Spleen (tissue), 11 donors: Measurements from ENCODE around the gene TANC1. TPM values are rescaled to one million over a fixed set of nuclear protein-coding genes. Genes with fewer than 3 reads are reported as not detected.

Experiments used
- DNase-seq: peaks from one replicate; pipeline ENCODE4 v3.0.0-alpha.2; 2020
- H3K27ac ChIP-seq, 8 donors: fragments of 200-600 bp; sonication (generic) in 7 of 8; 1 replicate in 4 of 8; 2 replicates in 4 of 8; pipeline versions ENCODE4 v1.5.0 to v1.8.0; 2016 to 2021; ENCODE audit warnings: inconsistent platforms in 4 of 8, mild to moderate bottlenecking in 4 of 8, moderate library complexity in 1 of 8
- H3K27me3 ChIP-seq, 7 donors: fragments of 200-600 bp; sonication (generic) in 6 of 7; replicated peaks in 1 of 7; 1 replicate in 4 of 7; 2 replicates in 3 of 7; pipeline versions ENCODE4 v1.5.0 to v1.8.0; 2016 to 2021; ENCODE audit warnings: inconsistent platforms in 3 of 7, mild to moderate bottlenecking in 1 of 7
- H3K36me3 ChIP-seq, 6 donors: fragments of 200-600 bp; sonication (generic) in 5 of 6; 1 replicate in 4 of 6; 2 replicates in 2 of 6; pipeline versions ENCODE4 v1.5.0 to v1.8.0; 2016 to 2021; ENCODE audit warnings: inconsistent platforms in 2 of 6
- H3K4me1 ChIP-seq, 6 donors: fragments of 200-600 bp; sonication (generic) in 5 of 6; 1 replicate in 3 of 6; 2 replicates in 3 of 6; pipeline versions ENCODE4 v1.5.0 to v1.8.0; 2016 to 2021; ENCODE audit warnings: inconsistent platforms in 3 of 6
- H3K4me3 ChIP-seq, 8 donors: fragments of 200-600 bp; sonication (generic) in 7 of 8; 1 replicate in 4 of 8; 2 replicates in 4 of 8; pipeline versions ENCODE4 v1.5.0 to v1.8.0; 2016 to 2021; ENCODE audit warnings: inconsistent platforms in 4 of 8, mild to moderate bottlenecking in 4 of 8, moderate library complexity in 2 of 8
- H3K9me3 ChIP-seq, 8 donors: fragments of 200-600 bp; sonication (generic) in 7 of 8; 1 replicate in 4 of 8; 2 replicates in 4 of 8; pipeline versions ENCODE4 v1.5.0 to v1.8.0; 2016 to 2021; ENCODE audit warnings: inconsistent platforms in 4 of 8
- POLR2A ChIP-seq, 3 donors: fragments of 450-650 bp; IDR thresholded peaks; one replicate each; pipeline ENCODE4 v1.5.1; 2017; ENCODE audit warnings: antibody characterized with exemption in 3 of 3, mild to moderate bottlenecking in 1 of 3
- POLR2AphosphoS5 ChIP-seq, 3 donors: sonication (generic); formaldehyde crosslinking; IDR thresholded peaks; one replicate each; pipeline ENCODE4 v1.5.1; 2017; ENCODE audit warnings: antibody characterized with exemption in 3 of 3
- WGBS, 5 donors: extraction: QIAGEN DNeasy Blood & Tissue Kit in 3 of 5; methylation state at CpG; one replicate each; pipeline versions ENCODE4 v1.1.5 to v1.1.7; 2013 to 2018; 5-methylcytosine and 5-hydroxymethylcytosine counted together
- intact Hi-C: fragments of 100-400 bp; cut with DNase I; formaldehyde crosslinking; loops from one replicate; pipeline ENCODE4 v1.15.0; 2023; ENCODE audit warnings: low total_unique reads
- polyA plus RNA-seq, 3 donors: library from polyadenylated mRNA; stranded (reverse); fragments of 200-250 nt; gene quantifications; one replicate each; pipeline ENCODE4 v1.2.1, GENCODE V29; 2013
- total RNA-seq, 7 donors: library from RNA; depleted of rRNA in 3 of 7; stranded (reverse); fragments of >200 nt in 3 of 7; fragmentation: NEBNext Ultra II Directional in 4 of 7; extraction: Animal tissue kit (Norgen Biotek cat#: 25700) in 4 of 7; gene quantifications; one replicate each; pipeline versions ENCODE4 v1.1.0 to v1.2.1, GENCODE V29; 2016 to 2021
- TF ChIP-seq, protein P1 (sequence below), 11 experiments: fragments of 200-600 bp in 7 of 11; fragments of 450-650 bp in 4 of 11; sonication (generic) in 4 of 11; IDR thresholded peaks in 8 of 11; conservative IDR thresholded peaks in 3 of 11; 1 replicate in 7 of 11; 2 replicates in 4 of 11; pipeline versions ENCODE4 v1.4.0 to v1.8.0; 2016 to 2021; ENCODE audit warnings: antibody characterized with exemption in 11 of 11, inconsistent platforms in 4 of 11, mild to moderate bottlenecking in 1 of 11
- donor health status: healthy with polysubstance abuse.
- donor health status: DM: no; HTN: no; CAD: no; lungs with moderate emphysema.
- donor health status: DM: no; HTN: no; CAD: no.
- donor health status: Bipolar disorder and iron deficiency.
- donor health status: healthy.
- donor health status: DM: no; HTN: no; CAD: no.
- donor health status: DM: yes; HTN: yes; CAD: no.

The TANC1 gene
- total and polyA plus RNA-seq, 10 donors, result 3.1 to 28.2 (median 21.7) TPM

DNA sequence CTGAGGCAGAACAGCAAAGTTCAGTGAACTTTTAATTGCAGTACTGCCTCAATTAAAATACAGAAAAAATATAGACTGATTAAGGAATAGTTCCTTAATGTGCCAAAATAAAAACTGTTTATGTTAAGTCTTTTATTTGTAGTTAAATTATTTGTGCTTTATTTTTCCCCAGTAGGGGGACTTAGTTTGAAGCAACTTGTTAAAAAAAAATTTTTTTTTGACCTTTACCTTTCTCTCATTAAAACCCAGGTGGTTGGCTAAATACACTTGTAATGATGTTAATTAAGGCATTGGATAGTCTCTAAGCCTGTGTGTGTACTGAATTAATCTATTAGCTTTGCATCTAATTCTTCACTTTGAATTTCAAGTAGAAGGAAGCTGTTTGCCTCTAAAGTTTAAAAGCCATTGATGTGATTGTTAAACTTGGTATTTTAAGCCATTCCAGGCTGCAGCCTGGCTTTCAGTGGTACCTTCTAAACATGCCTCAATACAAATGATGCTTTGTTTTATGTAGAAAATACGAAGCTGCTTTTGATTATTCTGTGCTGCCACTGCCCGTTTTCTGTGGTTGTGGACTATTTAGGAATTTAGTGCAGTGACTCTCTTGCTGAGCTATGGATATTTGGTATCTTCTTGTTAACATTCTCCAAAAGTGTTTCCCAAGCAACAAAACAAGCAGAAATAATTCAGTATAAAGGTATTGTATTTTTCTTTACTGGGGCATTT is 102.9 kb downstream of the TANC1 start:
- TF ChIP-seq, protein P1, sequence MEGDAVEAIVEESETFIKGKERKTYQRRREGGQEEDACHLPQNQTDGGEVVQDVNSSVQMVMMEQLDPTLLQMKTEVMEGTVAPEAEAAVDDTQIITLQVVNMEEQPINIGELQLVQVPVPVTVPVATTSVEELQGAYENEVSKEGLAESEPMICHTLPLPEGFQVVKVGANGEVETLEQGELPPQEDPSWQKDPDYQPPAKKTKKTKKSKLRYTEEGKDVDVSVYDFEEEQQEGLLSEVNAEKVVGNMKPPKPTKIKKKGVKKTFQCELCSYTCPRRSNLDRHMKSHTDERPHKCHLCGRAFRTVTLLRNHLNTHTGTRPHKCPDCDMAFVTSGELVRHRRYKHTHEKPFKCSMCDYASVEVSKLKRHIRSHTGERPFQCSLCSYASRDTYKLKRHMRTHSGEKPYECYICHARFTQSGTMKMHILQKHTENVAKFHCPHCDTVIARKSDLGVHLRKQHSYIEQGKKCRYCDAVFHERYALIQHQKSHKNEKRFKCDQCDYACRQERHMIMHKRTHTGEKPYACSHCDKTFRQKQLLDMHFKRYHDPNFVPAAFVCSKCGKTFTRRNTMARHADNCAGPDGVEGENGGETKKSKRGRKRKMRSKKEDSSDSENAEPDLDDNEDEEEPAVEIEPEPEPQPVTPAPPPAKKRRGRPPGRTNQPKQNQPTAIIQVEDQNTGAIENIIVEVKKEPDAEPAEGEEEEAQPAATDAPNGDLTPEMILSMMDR (IDR thresholded peaks at IDR 0.05 in 8 of 11, conservative IDR thresholded peaks at IDR 0.05 in 3 of 11), result no peak
- TF ChIP-seq POLR2AphosphoS5 (IDR thresholded peaks at IDR 0.05) (no peak), POLR2A (IDR thresholded peaks at IDR 0.05) (no peak)
- WGBS, 5 donors, result 63 to 93% (median 87%) methylated on average over 2 of the region's 2 CpGs
- H3K27ac ChIP-seq, result no peak overlapping the region
- H3K4me1 ChIP-seq, result peaks cover 0 to 10% (median 0%) of the 10 kb centered on the region in 6 donors
- no peak for DNase-seq
- intact Hi-C loops, result no loop called here
- no peak overlapping the region for H3K4me3 ChIP-seq
- H3K36me3 ChIP-seq, result no peaks in the 10 kb centered on the region
- no peaks in the 10 kb centered on the region for H3K9me3 ChIP-seq
- no peaks in the 10 kb centered on the region for H3K27me3 ChIP-seq

GRCh38 chr2:159072795-159073194 is 104.4 kb downstream of the TANC1 start:
- H3K4me1 ChIP-seq, result peaks cover 0 to 10% (median 0%) of the 10 kb centered on the region in 6 donors
- WGBS, 5 donors, result 69 to 90% (median 79%) methylated on average over 2 of the region's 2 CpGs
- H3K36me3 ChIP-seq, result no peaks in the 10 kb centered on the region
- H3K4me3 ChIP-seq, result no peak overlapping the region
- H3K27me3 ChIP-seq, result no peaks in the 10 kb centered on the region
- intact Hi-C loops, result no loop called here
- no peak for DNase-seq
- H3K9me3 ChIP-seq, result no peaks in the 10 kb centered on the region
- peak overlapping the region in 3 of 8 donors; percentile 23 to 46 (median 35) for H3K27ac ChIP-seq
- TF ChIP-seq, protein P1 (IDR thresholded peaks at IDR 0.05 in 8 of 11, conservative IDR thresholded peaks at IDR 0.05 in 3 of 11), result no peak
- no peak for TF ChIP-seq POLR2A (IDR thresholded peaks at IDR 0.05)
- no peak for TF ChIP-seq POLR2AphosphoS5 (IDR thresholded peaks at IDR 0.05)

DNA sequence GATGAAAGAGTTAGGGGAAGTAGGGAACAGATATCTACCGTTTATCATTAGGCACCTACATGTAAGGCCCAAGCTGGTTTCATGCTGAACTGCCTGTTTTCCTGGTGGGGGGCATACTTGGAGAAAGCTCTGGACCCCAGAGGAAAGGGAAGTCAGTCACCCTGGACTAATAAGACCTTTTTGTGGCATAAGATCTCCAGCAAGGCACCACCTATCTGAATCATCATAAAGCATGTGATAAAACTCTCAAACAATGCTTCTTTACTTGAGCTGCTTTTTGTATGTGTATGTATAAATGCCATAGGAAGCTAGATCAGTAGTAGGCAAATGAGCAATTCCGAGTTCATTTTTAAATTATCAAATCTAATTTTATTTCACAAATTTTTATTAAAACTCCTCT is 104.8 kb downstream of the TANC1 start:
- no peak for DNase-seq
- Histone ChIP-seq H3K27me3 (no peaks in the 10 kb centered on the region), H3K36me3 (no peaks in the 10 kb centered on the region), H3K27ac (peak overlapping the region in 3 of 8 donors; percentile 23 to 46 (median 35)), H3K9me3 (no peaks in the 10 kb centered on the region), H3K4me3 (no peak overlapping the region), H3K4me1 (peaks cover 0 to 10% (median 0%) of the 10 kb centered on the region in 6 donors)
- intact Hi-C loops, result no loop called here
- 71 to 83% (median 80%) methylated on average over 2 of the region's 2 CpGs for WGBS, 5 donors
- TF ChIP-seq POLR2A (IDR thresholded peaks at IDR 0.05) (no peak), POLR2AphosphoS5 (IDR thresholded peaks at IDR 0.05) (no peak)
- TF ChIP-seq, protein P1 (IDR thresholded peaks at IDR 0.05 in 8 of 11, conservative IDR thresholded peaks at IDR 0.05 in 3 of 11), result no peak

DNA sequence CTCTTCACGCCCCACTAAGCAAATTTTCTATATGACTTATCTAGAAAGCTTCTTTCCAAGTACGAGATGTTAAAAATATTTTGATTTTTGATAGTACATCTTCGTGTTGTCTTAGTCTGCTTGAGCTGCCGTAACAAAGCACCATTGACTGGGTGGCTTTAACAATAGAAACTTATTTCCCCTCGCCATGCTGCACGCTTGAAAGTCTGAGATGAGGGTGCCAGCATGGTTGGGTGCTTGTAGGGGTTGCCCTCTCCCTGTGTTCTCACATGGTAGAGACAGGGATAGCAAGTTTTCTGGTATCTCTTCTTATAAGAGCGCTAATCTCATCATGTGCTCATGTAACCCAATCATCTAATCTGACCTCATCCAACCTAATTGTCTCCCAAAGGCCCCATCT is 106.2 kb downstream of the TANC1 start:
- no peak for DNase-seq
- TF ChIP-seq, protein P1 (IDR thresholded peaks at IDR 0.05 in 8 of 11, conservative IDR thresholded peaks at IDR 0.05 in 3 of 11), result no peak
- TF ChIP-seq POLR2A (IDR thresholded peaks at IDR 0.05), result no peak
- no peak for TF ChIP-seq POLR2AphosphoS5 (IDR thresholded peaks at IDR 0.05)
- Histone ChIP-seq H3K9me3 (no peaks in the 10 kb centered on the region), H3K4me1 (peaks cover 0 to 10% (median 0%) of the 10 kb centered on the region in 6 donors), H3K36me3 (no peaks in the 10 kb centered on the region), H3K4me3 (no peak overlapping the region), H3K27me3 (no peaks in the 10 kb centered on the region), H3K27ac (no peak overlapping the region)
- 88 to 94% (median 93%) methylated on average over 7 of the region's 7 CpGs for WGBS, 5 donors
- intact Hi-C loops, result no loop called here
